HG03139 (cell line): ENCODE data around the gene ADCY1.
"Not testable (repeated sequence)": the region's sequence is repeated elsewhere in the genome, so short reads cannot be mapped to it uniquely, and the experiment has no call there.

Source experiments
- ATAC-seq: cut with Tn5 transposase; IDR thresholded peaks from one replicate; pipeline ENCODE4 v1.9.1; 2021; ENCODE audit not compliant: unreplicated experiment

Gene ADCY1

DNA sequence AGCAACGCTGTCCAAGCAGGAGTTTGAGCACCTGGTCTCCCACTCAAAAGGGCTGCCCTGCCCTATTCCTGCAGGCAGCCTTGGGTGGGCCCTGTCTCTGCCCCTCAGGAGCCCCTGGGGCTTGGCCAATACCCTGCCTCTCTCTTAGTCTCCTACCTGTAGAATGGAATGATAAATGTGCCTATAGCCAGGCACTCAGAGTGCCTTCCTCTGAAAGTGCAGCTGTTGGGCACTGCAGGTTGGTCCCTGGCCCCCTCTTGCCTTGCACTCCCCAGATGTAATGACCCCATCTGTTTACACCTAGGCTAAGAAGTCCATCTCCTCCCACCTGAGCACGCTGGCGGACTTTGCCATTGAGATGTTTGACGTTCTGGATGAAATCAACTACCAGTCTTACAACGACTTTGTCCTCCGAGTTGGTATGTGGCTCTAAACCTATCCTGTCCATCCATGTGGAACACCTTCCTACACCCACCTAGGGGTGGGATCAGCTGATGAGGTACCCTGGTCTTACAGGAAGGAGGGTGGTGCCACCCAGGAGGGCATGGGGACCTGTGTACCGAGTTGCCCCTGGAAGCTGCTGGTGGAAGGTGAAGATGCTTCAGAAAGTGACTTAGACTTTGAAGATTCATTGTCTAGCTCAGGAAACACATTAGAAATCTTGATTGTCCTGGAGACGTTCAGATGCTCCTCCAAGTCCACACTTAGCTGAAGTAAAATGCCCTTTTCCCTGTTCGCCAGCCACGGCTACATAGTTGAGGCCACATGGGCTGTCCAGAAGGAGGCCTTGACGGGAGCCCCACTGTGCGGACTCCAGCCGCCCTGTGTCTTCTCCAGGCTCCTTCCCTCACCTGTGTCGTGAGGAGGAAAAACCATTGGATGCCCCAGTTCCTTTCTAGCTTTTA lies 134.1 kb downstream of the ADCY1 start:
- no peak for ATAC-seq

DNA sequence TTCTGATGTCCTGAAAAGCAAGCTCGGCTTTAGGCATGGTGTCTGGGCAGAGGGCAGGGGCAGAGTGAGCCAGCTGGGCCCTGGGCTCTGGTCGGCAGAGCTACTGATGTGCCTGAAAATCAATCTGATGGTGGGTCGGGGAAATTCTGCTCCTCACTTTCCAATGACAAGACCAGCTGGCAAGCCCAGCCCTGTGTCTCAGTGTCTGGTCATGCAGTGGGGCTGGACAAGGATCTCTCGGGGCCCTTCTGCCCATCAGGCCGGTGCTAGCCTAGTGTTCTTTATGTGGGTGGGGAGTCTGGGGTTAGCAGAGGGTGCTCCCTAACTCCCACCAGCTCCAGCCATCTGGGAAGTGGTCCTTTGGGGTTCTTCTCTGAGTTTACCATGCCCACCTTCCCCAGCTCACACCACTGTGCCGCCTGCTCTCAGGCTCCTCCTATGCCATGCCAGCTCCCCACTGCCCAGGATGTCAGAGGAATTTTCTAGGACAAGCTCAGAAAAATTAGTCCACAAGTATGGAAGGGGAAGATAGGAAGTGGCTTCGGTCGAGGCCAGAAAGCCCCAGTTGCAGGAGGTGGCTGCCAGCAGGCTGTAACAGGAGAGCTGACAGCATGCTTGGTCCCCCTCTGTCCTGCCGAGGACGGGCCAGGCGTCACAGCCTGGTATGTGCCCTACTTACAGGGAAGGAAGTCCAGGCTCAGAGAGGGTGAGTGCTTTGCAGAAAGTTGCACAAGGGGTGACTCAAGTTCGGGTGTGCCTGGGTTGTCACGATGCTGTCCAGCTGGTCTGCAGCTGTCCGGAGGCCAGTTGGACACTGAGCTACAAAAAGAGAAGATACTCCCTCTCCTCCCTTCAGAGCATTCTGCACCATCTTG lies 135.2 kb downstream of the ADCY1 start:
- no peak for ATAC-seq

DNA sequence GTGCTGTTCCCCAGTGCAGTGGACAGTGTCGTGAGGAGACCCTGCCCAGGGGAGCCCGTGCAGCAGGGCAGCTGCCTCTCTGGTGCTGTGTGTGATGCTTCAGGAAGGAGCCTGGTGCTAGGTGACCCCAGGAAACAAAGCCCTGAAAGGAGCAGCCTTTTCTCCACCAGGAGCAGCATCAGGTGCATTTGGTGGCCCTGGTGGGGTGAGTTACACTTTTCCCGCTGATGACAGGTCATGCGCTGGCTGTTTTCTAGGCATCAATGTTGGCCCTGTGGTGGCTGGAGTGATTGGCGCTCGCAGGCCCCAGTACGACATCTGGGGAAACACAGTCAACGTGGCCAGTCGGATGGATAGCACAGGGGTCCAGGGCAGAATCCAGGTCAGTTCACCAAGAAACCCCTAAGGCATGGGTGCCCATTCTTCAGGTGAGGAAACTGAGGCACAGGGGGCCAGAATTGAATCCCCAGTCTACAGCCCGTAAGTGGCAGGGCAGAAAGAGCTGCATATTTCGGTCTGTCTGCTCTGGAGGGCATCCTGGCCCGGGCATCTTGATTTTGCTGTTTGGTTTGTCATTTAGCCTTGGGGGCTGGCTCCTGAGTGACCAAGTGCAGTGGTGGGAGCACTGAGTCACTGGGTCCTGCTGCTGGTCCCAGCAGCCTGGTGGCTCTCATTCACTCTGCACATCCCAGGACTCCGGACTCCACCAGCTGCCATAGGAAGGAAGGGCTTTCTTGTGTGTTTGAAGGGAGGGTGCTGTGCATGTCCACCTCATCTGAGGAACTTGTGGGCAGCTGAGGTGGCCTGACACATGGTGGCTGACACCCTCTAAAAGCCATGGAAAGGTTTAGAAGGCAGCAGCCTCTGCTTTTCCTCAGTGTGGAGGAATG lies 136.3 kb downstream of the ADCY1 start:
- no peak for ATAC-seq

DNA sequence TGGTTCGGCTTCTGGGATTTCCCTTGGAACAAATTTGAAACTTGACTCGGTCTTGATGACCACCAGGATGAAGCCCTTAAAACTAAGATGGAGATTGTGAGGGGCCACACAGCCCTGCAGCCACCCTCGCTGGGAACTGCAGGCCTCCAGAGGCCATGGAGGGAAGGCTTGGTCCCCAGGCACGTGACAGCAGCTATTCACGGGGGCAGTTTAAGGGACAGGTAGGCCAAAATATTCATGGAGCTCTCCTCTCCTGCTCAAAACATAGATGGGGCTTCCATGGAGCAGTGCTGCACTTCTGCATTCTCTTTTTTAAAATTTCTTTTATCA lies 137.0 kb downstream of the ADCY1 start:
- ATAC-seq: no peak

DNA sequence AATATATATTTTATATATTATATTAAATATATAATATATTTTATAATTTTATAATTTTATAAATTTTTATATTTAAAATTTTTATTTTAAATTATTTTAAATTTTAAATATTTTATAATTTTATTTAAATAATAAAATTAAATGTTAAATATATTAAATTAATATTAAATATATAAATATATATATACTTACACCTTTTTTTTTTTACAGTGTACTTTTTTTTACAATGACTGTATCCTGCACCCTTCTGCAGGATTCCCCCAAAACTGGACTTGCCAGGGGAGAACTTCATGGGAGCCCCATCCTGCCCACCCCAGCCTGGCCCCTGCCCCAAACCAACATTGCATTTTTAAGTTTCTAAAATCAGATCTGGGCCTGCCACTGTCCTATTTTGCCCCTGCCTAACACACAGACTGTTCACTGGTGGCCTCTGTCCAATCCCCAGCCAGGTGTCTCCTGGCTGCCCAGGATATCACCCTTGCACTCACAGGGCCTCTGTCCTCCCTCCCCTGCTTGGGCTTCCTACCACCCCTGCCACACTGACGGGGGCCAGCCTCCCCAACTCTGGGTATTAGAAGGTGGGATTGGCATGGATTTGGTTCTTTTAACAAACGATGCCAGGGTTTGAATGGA lies 138.0 kb downstream of the ADCY1 start:
- no peak for ATAC-seq

DNA sequence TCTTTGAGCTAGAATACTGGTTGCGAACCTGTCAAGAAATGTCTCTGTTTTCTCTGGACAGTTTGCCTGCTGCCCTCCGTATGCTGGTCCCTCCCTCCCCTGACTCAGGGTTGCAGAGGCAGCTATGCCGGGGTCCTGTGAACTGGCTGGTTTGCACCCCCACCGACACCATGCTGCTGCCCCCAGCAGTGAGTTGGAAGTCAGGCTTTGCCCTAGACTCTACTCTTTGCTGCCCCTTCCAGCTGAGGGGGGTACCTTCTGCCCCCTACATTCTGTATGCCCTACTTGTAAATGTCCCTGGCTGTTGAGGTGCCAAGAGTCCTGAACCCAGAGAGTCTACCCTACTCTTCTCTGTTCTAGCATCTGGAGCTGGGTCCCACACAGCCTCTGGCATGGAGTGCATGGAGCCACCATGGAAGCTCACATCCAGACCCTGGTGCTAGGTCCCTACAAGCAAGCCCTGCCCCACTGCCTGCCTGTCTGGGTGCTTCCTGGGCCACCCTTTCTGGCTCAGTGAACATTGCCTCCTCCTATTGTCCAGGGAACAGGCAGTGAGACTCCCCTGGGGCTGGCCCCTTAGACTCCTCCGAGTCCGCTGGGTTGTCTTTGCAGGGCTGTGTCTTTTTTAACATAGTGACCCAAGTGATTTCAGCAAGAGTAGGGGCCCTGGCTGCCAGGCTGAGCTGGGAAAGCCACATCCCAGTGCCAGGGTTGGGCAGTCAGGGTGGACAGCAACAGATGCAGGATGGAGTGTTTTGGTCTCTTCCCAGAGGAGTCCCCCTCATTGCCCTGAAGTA lies 138.9 kb downstream of the ADCY1 start:
- ATAC-seq: no peak

DNA sequence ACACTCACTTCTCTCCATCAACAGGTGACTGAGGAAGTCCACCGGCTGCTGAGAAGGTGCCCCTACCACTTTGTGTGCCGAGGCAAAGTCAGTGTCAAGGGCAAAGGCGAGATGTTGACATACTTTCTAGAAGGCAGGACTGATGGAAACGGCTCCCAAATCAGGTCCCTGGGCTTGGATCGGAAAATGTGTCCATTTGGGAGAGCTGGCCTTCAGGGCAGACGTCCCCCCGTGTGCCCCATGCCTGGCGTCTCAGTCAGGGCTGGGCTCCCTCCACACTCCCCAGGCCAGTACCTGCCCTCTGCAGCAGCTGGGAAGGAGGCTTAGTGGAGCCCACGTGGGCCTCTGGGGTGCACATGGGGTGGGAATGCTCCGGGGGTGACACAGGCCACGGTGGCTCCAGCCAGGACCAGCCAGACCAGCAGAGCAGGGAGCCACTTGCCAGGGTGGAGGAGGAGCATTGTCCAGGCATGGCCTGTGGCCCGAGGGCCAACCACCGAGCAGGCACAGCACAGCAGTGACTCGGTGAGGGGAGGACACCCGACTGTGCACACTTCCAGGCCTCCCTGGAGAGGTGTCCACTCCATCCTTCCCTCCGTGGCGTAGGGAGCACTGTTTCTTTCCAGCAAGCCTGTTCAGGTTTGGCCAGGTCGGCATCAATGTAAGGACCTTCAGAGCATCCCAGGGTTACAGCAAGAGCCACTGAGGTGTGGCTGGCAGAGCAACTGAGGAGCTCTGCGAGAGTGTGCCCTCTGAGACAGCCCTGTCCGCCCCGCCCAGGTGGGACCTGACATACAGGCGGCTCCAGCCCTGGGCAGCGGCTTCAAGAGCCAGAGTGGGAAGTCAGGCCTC lies 139.7 kb downstream of the ADCY1 start:
- ATAC-seq: no peak

DNA sequence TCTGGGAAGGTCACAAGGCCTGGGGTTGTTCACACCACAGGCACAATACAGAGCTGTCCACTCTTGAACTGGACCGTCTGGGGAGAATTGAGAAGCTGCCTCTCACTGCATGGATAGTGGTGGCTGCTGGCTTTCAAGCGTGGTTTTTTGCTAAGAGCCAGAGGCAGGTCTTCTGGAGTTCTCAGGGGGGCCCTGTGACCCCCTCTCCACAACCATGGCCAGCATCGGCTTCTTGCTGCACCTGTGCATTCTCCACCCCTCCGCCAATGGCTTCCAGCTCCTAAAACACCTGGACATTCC lies 140.3 kb downstream of the ADCY1 start:
- no peak for ATAC-seq

DNA sequence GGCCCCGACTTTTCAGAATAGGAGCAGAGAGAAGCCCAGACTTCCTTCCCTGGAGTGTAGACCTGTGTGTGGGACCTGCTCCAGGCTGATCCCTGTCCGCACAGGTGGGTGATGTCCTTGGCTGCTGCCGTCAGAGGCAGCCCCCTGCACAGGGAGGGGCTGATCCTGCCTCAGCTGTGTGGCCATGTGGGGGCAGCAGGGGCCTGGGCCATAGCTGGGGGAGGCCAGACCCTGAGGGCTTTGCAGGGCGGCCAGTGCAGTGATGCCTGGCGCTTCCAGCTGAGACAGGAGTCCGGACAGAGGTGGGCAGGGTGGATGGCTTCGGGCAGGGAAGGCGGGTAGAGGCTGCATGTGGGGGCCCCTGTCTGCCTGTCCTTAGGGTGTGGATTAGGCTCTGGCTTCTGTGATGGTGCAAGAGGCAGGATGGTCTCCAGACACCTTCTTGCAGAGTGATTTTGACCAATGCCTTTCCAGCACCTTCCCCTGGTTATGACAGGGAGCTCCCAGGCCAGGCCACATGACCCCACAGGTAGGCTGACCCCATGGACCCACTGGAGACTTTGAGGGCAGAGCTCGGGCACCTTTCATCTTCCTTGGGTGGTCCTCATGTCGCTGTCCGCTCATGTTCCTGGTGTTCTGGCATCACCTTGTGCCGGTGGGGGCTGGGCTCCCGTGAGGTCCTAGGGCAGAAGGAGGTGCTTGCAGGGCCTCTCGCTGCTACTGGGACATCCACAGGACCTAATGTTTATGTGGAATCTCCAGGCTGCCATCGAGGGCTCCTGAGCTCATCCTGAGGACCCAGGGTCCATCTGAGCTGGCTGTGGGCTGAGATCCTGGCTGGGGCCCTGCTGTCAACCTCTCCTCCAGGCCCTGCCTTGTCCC lies 141.5 kb downstream of the ADCY1 start:
- no peak for ATAC-seq

DNA sequence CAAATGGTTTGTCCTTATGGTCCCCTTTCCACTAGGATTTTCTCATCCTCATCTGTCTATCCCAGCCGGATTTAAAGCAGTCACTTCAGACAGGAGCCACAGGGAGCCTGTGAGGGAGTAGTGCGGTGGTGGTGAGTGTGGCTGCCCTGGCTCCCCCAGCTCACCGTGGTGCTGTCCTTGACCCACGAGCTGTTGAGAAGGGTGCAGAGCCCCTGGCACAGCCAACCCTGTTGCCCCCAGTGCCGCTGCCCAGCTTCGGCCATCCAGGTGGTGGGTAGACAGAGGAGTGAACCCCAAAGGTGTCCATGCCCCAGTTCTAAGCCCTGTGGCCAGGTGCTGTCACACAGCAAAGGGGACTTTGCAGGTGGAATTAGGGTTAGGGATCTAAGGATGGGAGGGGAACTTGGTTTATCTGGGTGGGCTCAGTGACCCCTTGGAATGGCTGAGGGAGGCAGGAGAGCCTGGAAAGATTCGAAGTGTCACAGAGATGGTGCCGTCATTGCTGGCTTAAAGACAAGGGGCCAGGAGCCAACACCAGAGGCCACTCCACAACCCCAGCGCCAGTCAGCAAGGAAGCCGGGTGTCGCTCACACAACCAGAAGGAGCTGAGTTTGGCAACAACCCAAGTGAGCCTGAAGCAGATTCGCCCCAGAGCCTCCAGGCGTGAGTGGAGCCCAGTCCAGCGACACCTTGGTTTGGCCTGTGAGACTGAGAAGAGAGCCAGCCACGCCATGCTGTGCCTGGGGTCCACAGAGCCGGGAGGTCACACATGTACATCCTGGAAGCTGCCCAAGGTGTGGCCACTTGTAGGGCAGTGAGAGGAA lies 142.4 kb downstream of the ADCY1 start:
- no peak for ATAC-seq

DNA sequence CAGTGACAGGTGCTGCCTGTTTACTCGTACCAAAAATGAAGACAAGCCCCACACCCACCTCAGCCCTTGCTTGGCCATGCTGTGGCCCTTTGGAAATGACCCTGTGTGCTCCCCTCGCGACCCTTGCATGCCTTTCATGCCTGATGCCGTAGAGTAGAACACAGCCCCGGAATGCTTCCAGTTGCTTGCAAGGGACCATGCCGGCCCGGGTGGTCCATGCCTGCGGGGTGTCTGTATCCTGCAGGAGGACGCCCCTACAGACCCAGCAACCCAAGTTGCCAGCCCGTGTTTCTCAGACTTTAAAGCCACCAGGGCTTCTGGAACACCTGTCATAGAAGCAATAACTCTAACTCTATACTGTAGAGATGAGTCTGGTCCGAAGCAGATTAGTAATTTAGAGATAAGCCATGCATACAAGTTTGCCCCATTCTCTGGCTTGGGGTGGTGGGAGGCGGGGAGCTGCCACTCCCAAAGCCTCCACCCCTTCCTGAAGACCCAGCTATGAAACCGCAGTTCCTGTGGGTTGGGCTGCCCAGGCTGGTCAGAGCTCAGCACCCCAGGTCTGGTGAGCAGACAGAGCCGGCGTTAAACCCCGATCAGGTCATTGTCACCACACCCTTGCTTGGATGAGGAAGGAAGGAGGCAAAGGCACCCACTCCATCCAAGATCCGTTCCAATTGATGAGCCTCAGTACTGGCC lies 143.5 kb downstream of the ADCY1 start:
- no peak for ATAC-seq

DNA sequence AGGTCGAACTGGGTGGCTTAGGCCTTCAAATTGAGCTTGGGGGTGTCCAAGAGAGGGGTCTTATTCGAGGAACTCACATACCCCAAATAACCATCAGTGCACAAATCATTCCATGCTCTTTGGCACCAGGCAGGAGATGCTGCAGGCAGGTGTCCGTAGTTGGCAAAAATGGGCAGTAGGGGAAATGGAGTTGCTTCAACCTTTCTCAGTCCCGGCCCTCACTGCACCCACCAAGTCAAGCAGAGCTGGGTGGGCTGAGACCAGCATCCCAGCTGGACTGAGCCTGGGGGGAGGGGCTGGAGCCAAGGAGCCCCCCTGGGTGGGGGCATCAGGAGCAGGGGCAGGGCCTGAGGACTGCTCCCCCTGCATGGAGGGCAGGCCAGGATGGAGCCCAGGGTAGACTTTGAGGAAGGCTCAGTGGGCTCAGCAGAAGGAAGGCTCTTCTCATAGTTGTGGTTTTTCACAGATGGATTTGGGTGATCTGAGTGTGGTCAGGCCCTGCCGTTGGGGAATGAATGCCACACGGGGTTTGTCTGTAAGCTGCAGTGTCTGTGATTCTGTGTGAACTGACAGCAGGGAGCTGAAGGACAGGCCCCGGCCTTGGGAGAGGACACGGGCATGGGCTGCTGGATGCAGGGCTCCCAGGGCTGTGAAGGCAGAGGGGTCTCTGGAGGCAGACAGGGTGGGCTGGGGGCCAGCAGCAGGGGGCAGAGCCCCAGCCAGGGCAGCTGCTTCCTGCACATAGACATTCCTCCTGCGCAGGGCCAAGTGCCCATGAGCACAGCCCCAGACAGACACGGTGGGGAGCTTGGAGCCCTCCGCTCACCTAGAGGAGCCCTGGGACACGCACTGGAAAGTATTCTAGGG lies 144.5 kb downstream of the ADCY1 start:
- no peak for ATAC-seq

DNA sequence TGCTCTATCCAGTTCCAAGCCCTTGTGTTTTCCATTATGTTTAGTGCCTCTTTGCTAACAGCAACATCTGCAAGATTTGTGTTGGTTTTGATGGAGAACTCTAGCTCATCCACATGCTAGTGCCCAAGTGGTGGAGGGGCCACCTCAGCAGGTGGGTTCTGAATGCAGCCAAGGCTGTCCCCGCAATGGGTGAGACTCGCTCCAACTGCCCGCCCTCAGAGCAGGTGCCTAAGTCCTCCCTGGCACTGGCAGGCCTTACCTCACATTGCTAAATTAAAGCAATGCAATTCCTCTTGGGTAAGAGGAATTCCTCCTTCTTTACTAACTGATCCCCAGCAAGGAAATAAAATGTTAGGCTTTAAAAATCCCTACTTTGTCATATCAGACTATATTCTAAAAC lies 146.8 kb downstream of the ADCY1 start:
- no peak for ATAC-seq

DNA sequence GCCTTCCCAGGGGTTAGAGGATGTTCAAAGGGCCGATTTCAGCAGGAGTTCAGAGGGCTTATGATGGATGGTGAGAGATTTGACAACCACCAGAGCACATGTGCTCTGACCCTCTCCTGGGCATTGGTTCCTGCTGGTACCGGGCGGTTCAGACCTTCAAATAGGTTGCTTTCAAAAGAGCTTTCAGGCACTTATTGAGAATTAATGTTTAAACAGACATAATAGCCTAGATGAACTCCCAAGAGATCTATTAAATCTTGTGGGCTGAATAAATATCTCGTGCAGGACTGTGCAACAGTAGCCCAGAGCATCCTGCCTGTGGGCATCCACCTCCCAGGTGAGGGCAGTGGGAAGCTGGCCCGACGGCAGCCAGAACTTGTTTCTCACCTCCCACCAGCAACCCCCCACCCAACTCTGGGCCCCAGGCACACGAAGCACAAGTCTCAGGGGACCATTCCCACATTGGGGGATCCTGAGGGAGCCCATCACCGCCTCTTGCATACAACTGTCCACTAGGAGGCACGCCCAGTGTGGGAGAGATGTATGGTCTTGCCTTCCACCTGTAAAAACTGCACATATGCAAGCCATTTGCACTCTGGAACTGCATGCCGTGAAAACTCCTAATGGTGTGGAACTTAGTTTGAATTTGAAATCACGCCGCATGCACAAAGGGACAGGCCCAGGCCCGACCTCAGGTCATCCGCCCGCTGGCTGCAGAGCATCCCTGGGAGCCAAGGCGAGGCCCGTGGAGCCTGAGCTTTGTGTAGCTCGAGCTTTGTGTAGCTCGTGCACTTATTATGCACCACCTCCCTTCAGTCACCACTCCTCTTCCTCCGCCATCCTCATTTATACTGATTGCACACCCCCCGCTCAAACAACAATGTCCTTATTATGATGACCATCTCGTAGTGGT lies 147.8 kb downstream of the ADCY1 start:
- no peak for ATAC-seq

DNA sequence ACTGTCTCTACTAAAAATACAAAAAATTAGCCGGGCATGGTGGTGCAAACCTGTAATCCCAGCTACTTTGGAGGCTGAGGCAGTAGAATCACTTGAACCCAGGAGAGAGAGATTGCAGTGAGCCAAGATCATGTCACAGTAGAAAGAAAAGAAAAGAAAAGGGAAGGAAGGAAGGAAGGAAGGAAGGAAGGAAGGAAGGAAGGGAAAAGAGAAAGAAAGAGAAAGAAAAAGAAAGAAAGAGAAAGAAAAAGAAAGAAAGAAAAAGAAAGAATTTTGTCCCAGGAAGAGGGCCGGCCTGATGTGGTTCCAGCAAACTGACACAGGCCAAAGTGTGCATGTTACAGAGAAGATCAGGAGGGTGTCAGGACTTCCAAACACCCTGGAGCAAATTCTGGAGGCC lies 151.1 kb downstream of the ADCY1 start:
- ATAC-seq: not testable (repeated sequence)
